Retinal pigment epithelial cell (primary cell): Measurements from ENCODE around the gene RBL1.

Source experiments
- DNase-seq: peaks from one replicate; pipeline ENCODE4 v3.0.0-alpha.2; 2010; ENCODE audit warnings: low read depth
- H3K4me3 ChIP-seq: 2 replicates; pipeline ENCODE4 v1.5.1; 2011; ENCODE audit warnings: mild to moderate bottlenecking, low read length, control low read depth, moderate library complexity
- TF ChIP-seq, protein P1 (sequence below): conservative IDR thresholded peaks from 2 replicates; pipeline ENCODE4 v1.5.1; 2011; ENCODE audit warnings: low read depth, low read length, control low read depth, inconsistent platforms

RBL1 gene, protein sequence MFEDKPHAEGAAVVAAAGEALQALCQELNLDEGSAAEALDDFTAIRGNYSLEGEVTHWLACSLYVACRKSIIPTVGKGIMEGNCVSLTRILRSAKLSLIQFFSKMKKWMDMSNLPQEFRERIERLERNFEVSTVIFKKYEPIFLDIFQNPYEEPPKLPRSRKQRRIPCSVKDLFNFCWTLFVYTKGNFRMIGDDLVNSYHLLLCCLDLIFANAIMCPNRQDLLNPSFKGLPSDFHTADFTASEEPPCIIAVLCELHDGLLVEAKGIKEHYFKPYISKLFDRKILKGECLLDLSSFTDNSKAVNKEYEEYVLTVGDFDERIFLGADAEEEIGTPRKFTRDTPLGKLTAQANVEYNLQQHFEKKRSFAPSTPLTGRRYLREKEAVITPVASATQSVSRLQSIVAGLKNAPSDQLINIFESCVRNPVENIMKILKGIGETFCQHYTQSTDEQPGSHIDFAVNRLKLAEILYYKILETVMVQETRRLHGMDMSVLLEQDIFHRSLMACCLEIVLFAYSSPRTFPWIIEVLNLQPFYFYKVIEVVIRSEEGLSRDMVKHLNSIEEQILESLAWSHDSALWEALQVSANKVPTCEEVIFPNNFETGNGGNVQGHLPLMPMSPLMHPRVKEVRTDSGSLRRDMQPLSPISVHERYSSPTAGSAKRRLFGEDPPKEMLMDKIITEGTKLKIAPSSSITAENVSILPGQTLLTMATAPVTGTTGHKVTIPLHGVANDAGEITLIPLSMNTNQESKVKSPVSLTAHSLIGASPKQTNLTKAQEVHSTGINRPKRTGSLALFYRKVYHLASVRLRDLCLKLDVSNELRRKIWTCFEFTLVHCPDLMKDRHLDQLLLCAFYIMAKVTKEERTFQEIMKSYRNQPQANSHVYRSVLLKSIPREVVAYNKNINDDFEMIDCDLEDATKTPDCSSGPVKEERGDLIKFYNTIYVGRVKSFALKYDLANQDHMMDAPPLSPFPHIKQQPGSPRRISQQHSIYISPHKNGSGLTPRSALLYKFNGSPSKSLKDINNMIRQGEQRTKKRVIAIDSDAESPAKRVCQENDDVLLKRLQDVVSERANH

GRCh38 chr20:37095599-37096414 is at the start of gene RBL1:
RBL1 (minus strand) TSS chr20:37095997; CDS start chr20:37095928, 69 bp downstream.
- peak within 1 kb of the TSS; percentile 81 for H3K4me3 ChIP-seq
- DNase-seq: peak; percentile 36
- TF ChIP-seq, protein P1, sequence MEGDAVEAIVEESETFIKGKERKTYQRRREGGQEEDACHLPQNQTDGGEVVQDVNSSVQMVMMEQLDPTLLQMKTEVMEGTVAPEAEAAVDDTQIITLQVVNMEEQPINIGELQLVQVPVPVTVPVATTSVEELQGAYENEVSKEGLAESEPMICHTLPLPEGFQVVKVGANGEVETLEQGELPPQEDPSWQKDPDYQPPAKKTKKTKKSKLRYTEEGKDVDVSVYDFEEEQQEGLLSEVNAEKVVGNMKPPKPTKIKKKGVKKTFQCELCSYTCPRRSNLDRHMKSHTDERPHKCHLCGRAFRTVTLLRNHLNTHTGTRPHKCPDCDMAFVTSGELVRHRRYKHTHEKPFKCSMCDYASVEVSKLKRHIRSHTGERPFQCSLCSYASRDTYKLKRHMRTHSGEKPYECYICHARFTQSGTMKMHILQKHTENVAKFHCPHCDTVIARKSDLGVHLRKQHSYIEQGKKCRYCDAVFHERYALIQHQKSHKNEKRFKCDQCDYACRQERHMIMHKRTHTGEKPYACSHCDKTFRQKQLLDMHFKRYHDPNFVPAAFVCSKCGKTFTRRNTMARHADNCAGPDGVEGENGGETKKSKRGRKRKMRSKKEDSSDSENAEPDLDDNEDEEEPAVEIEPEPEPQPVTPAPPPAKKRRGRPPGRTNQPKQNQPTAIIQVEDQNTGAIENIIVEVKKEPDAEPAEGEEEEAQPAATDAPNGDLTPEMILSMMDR: peak; percentile 38

DNA sequence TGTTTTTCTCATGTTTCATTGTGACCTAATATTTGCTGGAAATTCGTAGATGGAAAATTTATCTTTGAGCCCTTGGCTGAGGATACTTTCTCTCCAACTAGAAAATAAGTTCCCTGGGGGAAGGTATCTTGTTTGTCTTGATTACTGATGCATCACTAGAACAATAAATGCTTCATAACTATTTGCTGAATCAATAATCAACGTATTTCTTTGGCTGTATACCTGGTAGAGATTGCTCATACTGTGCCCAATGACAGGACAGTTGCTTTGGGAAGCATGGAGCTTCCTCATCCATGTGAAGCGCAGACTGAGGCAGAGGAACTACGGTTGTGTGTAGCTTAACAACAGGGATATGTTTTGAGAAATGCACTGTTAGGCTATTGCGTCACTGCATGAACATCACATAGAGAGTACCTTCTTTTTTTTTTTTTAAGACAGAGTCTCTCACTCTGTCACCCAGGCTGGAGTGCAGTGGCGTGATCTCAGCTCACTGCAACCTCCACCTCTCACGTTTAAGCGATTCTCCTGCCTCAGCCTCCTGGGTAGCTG is 49.1 kb upstream of the RBL1 start:
- no peak for DNase-seq
- H3K4me3 ChIP-seq: no peak overlapping the region
- TF ChIP-seq, protein P1: no peak

- DNase-seq: peak; percentile 39
- H3K4me3 ChIP-seq: no peak overlapping the region
- TF ChIP-seq, protein P1: no peak
Observed at GRCh38 chr20:37142708-37143107, 46.9 kb upstream of the RBL1 start.

DNA sequence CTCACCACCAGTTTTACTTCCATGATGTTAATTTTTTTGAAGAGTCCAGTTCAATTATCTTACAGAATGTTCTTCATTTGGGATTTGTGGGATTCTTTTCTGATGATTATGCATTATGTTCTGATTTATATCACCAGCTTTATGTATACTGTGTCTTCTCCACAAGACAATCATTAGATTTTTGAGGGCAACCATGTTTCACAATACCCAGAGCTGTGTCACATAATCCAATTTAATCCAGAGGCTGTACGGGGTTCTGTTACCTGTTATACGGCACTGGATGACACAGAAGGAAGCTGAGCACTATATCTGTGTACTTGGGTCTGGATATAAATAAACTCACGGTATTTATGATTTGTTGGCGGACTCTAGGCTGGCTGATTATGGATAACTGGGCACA is 41.8 kb upstream of the RBL1 start:
- H3K4me3 ChIP-seq: no peak overlapping the region
- TF ChIP-seq, protein P1: no peak
- DNase-seq: no peak

DNA sequence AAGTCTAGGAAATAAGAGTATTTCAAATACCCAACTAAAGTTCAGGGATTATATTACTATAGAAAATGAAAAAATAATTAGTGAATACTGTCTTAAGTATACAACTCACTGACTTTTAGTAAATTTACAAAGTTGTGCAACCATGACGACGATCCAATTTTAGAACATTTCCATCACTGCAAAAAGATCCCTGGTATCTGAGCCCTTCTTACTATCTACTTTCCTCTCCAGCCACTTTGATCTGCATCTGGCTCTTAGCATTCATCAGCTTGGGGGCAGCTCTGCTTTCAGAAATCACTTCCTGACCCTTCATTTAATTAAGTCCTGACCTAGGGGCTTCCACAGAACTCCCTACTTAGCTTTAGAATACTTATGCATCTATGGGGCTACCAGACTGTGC is 38.2 kb upstream of the RBL1 start:
- H3K4me3 ChIP-seq: no peak overlapping the region
- no peak for DNase-seq
- TF ChIP-seq, protein P1: no peak

DNA sequence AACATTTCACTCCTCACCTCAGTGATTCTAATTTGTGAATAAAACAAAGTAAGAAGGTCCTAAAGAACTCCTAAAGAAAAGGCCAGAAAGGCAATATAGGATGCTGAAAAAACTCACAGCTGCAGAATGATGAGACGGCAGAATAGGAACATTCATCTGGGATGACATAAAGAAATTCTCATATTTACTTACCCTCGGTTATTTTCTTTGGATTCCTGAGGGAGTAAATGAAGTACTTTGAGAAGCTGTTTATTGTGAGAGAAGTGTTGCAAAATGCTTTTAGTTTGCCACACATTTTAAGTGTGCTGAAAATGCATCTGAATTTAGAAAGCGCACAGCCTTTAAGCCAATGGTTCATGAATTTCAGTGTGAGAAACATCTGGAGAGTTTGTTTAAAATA is 35.7 kb upstream of the RBL1 start:
- H3K4me3 ChIP-seq: no peak overlapping the region
- DNase-seq: no peak
- TF ChIP-seq, protein P1: no peak
